Loucy (cell line): ENCODE data around the gene PTPN2.

Experiments
- CTCF ChIP-seq: fragments of 200-600 bp; sonication (generic); conservative IDR thresholded peaks from 2 replicates; pipeline ENCODE4 v1.5.1; 2014; ENCODE audit warnings: mild to moderate bottlenecking, antibody characterized with exemption, low read length
- EZH2phosphoT487 ChIP-seq: fragments of 200-600 bp; IDR thresholded peaks from 2 replicates; pipeline ENCODE4 v1.6.1; 2018; ENCODE audit warnings: antibody characterized with exemption, mild to moderate bottlenecking, moderate library complexity, borderline replicate concordance

GRCh38 chr18:12766986-12767433 lies 117.0 kb downstream of the PTPN2 start:
- no peak for TF ChIP-seq CTCF
- TF ChIP-seq EZH2phosphoT487, result no peak
